ENCODE results near the gene SLC25A21. TPM values are rescaled to one million over a fixed set of nuclear protein-coding genes. Genes with fewer than 3 reads are reported as not detected.

SLC25A21 gene
- total and polyA plus RNA-seq, 10 of the 15 experiments (the other 5 are each of a cell fraction or from before 2014, with no cell fraction given), result 0.06 to 0.72 (median 0.17) TPM; not detected in 3

DNA sequence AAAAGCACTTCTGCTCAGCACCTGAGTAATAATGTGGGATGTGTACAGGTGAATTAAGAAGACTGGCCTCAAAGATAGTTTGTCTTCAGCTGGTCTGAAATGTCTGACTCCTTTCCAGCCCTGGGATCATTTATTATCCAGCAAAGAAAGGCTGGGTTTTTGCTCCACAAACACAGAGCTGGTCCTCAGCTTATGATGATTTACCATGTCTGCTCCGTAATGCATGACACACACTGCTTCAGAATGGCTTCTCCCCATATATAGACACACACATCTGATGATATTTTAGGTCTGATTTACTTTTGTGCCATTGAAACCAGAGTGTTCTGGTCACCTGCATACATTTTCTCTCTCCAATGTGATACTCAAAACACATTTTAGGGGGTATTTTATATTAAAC lies 225.0 kb downstream of the SLC25A21 start (continued):
- TF ChIP-seq KAT2A (conservative IDR thresholded peaks at IDR 0.05; ENCODE audit: control insufficient read depth, low read depth, low read length) (no peak), ZNF384 (IDR thresholded peaks at IDR 0.05; ENCODE audit: borderline replicate concordance, low read depth, low read length) (no peak), BCLAF1 (IDR thresholded peaks at IDR 0.05) (no peak)

DNA sequence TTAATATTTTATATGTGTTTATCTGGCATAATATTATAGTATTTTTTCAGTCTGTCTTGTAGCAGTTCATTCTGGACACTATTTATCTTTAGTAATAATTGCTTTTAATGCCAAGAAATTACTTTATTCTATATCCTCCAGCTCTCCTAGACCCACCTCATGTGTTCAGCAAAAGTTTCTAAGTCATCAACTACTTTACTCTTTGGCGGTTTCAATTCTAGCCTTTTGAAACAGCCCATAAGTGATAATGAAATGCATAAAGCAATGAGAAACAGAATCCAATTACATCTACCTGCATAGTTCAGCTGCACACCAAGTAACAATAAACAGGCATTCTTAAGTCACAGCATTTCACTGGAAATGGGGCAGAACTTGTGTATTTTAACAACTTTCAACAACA lies 225.5 kb downstream of the SLC25A21 start:
- H3K79me2 ChIP-seq (ENCODE audit: control insufficient read depth, insufficient read depth, low read length), result no peaks in the 10 kb centered on the region
- H4K20me1 ChIP-seq (ENCODE audit: control insufficient read depth, insufficient read depth), result no peaks in the 10 kb centered on the region
- ATAC-seq (no peak), DNase-seq (ENCODE audit: low read depth, low spot score) (no peak), FAIRE-seq (no peak)
- CTCF ChIA-PET, result interaction anchor here (0.6 to 8.9 kb wide), 2 partner anchors 123 to 392 kb away, joined by 3 to 134 read pairs; no protein-coding TSS in a partner anchor
- no peak overlapping the region for H3K27ac ChIP-seq (ENCODE audit: control insufficient read depth, insufficient read depth)
- no peak overlapping the region for H3K9ac ChIP-seq (ENCODE audit: control insufficient read depth, insufficient read depth, low read length)
- no peak overlapping the region for H3K4me2 ChIP-seq (ENCODE audit: control insufficient read depth, insufficient read depth)
- intact Hi-C loops (cut with micrococcal nuclease; ENCODE audit: unreplicated experiment) (no loop called here), in situ Hi-C loops (cut with MboI) (no loop called here)
- H3K36me3 ChIP-seq (ENCODE audit: control insufficient read depth in 2 of 2, insufficient read depth in 2 of 2, low read length in 1 of 2), result no peaks in the 10 kb centered on the region
- H3K9me3 ChIP-seq (replicated peaks; ENCODE audit: control insufficient read depth, insufficient read depth, low read length), result no peaks in the 10 kb centered on the region
- H3K27me3 ChIP-seq (replicated peaks in 1 of 2; ENCODE audit: control insufficient read depth in 2 of 2, insufficient read depth in 2 of 2, low read length in 1 of 2), result no peaks in the 10 kb centered on the region
- H3K4me1 ChIP-seq (ENCODE audit: control insufficient read depth, insufficient read depth, low read length), result no peaks in the 10 kb centered on the region
- SMC1A ChIA-PET (ENCODE audit: uncharacterized antibody, unreplicated experiment), result interaction anchor here (0.6 kb wide), 1 partner anchor 340 kb away, joined by 3 read pairs; no protein-coding TSS in a partner anchor
- WGBS (ENCODE audit: insufficient coverage, insufficient replicate concordance, low lambda C conversion rate, missing lambda C conversion rate), result 90% methylated on average over 1 of the region's 1 CpG
- RAD21 ChIA-PET (ENCODE audit: unreplicated experiment), result no interaction called here
- TF ChIP-seq ZNF24 (IDR thresholded peaks at IDR 0.05) (no peak), RAD21 (IDR thresholded peaks at IDR 0.05; ENCODE audit: insufficient read depth, low read depth, low read length) (no peak), POLR2AphosphoS5 (IDR thresholded peaks at IDR 0.05; ENCODE audit: low read length) (no peak), SP1 (IDR thresholded peaks at IDR 0.05; ENCODE audit: low read depth, low read length) (no peak)
- H3K4me3 ChIP-seq, result no peak overlapping the region
- no peak overlapping the region for H2AFZ ChIP-seq (ENCODE audit: control insufficient read depth, low read depth, low read length)
- BruUV-seq (replicated peaks), result no TSS peak
- POLR2A ChIA-PET, result no interaction called here

All from GM12878 (cell line).